ENCODE measurements around the gene RERE.

RERE gene

DNA sequence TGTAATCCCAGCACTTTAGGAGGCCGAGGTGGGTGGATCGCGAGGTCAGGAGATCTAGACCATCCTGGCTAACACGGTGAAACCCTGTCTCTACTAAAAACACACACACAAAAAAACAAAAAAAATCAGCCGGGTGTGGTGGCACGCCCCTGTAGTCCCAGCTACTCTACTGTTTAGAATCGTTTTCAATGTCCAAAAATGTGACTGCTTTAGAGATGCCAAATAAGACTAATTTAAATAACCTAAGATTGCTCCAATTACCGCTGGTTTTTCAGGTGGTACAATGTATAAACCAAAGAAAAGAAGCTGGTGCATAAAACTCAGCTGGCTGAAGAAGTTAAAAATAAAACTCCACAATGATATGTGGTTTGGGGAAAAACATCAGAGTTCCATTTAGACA is 132.0 kb downstream of the RERE start:
- no peak overlapping the region for H3K4me3 ChIP-seq (ENCODE audit: low read length)
- H3K36me3 ChIP-seq (ENCODE audit: control insufficient read depth, insufficient read depth, low read length): no peaks in the 10 kb centered on the region
- H3K9ac ChIP-seq (ENCODE audit: low read length): no peak overlapping the region
- H3K4me1 ChIP-seq (ENCODE audit: control insufficient read depth, insufficient read depth, low read length): peaks cover 3% of the 10 kb centered on the region
- H3K27ac ChIP-seq (ENCODE audit: low read depth, low read length): no peak overlapping the region
- no peaks in the 10 kb centered on the region for H3K27me3 ChIP-seq (ENCODE audit: control insufficient read depth, insufficient read depth, low read length)

DNA sequence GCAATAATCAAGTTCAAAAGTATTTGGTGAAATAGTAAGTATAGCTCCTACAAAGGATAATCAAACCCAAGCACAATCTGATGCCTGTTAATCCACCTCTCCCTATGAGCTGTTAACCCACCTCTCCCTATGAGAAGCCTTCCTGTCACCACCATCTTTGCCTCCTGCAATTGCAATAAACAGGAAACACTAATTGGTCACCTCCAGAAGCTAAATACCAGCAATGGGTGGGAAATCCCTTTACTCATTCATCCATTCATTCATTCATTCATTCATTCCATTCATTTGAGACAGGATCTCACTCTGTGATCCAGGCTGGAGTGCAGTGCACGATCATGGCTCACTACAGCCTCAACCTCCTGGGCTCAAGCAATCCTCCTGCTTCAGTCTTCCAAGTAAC is 132.8 kb downstream of the RERE start:
- no peak overlapping the region for H3K4me3 ChIP-seq (ENCODE audit: low read length)
- no peaks in the 10 kb centered on the region for H3K36me3 ChIP-seq (ENCODE audit: control insufficient read depth, insufficient read depth, low read length)
- H3K27me3 ChIP-seq (ENCODE audit: control insufficient read depth, insufficient read depth, low read length): no peaks in the 10 kb centered on the region
- no peak overlapping the region for H3K27ac ChIP-seq (ENCODE audit: low read depth, low read length)
- H3K9ac ChIP-seq (ENCODE audit: low read length): no peak overlapping the region
- H3K4me1 ChIP-seq (ENCODE audit: control insufficient read depth, insufficient read depth, low read length): peaks cover 3% of the 10 kb centered on the region

- no peak overlapping the region for H3K4me3 ChIP-seq (ENCODE audit: low read length)
- no peaks in the 10 kb centered on the region for H3K36me3 ChIP-seq (ENCODE audit: control insufficient read depth, insufficient read depth, low read length)
- no peak overlapping the region for H3K27ac ChIP-seq (ENCODE audit: low read depth, low read length)
- no peak overlapping the region for H3K9ac ChIP-seq (ENCODE audit: low read length)
- no peaks in the 10 kb centered on the region for H3K27me3 ChIP-seq (ENCODE audit: control insufficient read depth, insufficient read depth, low read length)
- peaks cover 3% of the 10 kb centered on the region for H3K4me1 ChIP-seq (ENCODE audit: control insufficient read depth, insufficient read depth, low read length)
Measured at GRCh38 chr1:8682573-8682972, 134.9 kb downstream of the RERE start.

DNA sequence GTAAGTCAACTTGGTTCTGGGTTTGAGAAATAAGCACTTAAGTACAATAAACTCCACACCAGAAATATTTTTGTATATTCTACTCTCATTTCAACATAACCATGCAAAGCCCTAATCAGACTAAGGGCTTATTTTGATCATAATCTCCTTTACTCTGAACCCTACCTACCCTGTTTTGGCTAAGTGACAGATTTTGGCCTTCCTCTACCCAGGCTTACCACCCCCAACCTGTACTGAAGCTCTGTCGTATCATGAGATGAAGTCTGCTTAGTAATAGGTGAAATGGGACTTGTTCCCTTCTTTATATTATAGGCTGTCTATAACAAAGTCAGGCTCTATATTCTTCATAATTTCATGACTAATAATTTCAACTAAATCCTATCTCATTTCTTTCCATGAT is 135.5 kb downstream of the RERE start:
- peaks cover 2% of the 10 kb centered on the region for H3K4me1 ChIP-seq (ENCODE audit: control insufficient read depth, insufficient read depth, low read length)
- no peak overlapping the region for H3K27ac ChIP-seq (ENCODE audit: low read depth, low read length)
- H3K36me3 ChIP-seq (ENCODE audit: control insufficient read depth, insufficient read depth, low read length): no peaks in the 10 kb centered on the region
- no peak overlapping the region for H3K9ac ChIP-seq (ENCODE audit: low read length)
- H3K4me3 ChIP-seq (ENCODE audit: low read length): no peak overlapping the region
- H3K27me3 ChIP-seq (ENCODE audit: control insufficient read depth, insufficient read depth, low read length): no peaks in the 10 kb centered on the region

- H3K9ac ChIP-seq (ENCODE audit: low read length): no peak overlapping the region
- H3K36me3 ChIP-seq (ENCODE audit: control insufficient read depth, insufficient read depth, low read length): no peaks in the 10 kb centered on the region
Measured at GRCh38 chr1:8680664-8681650, 136.5 kb downstream of the RERE start.

DNA sequence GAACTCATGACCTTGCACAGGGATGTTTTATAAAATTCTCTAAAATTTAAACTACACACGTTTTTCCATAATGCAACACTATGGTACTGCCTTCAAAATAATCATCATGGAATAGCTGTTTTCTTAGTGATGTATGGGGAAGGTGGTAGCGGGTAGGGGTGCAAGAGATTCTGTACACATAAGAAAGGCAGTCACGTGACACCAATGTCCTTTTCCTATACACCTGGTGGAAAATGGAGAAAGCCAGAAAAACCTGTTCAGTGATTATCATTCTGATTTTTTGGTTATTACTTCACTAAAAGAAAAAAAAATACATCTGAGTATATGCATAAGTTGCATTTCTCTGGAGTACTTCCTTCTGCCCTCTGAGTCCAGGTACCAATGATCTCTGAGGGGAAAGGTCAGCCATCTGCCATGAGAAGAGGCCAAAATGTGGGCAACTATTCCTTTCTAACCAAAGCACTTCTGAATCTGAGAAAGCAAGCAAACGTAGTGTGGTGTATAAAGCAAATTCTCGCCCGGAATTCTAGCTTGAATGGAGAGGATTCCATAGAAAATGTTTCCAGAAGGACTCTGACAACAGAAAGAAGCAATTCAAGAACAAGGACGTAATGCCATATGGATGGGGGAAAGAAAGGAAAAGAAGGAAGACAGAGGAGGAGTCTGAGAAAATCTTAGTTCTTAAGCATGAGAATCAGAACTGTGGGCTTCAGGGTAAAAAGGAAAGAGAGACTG is 137.3 kb downstream of the RERE start:
- Histone ChIP-seq H3K4me1 (ENCODE audit: control insufficient read depth, insufficient read depth, low read length) (no peaks in the 10 kb centered on the region), H3K27me3 (ENCODE audit: control insufficient read depth, insufficient read depth, low read length) (no peaks in the 10 kb centered on the region), H3K4me3 (ENCODE audit: low read length) (peak overlapping the region; percentile 34), H3K9ac (ENCODE audit: low read length) (no peak overlapping the region), H3K27ac (ENCODE audit: low read depth, low read length) (no peak overlapping the region), H3K36me3 (ENCODE audit: control insufficient read depth, insufficient read depth, low read length) (no peaks in the 10 kb centered on the region)

More at GRCh38 chr1:8680664-8681650, 136.5 kb downstream of the RERE start:
- Histone ChIP-seq H3K27me3 (ENCODE audit: control insufficient read depth, insufficient read depth, low read length) (no peaks in the 10 kb centered on the region), H3K4me3 (ENCODE audit: low read length) (peak overlapping the region; percentile 34), H3K4me1 (ENCODE audit: control insufficient read depth, insufficient read depth, low read length) (no peaks in the 10 kb centered on the region), H3K27ac (ENCODE audit: low read depth, low read length) (no peak overlapping the region)

GRCh38 chr1:8679395-8679800 is 138.0 kb downstream of the RERE start:
- H3K9ac ChIP-seq (ENCODE audit: low read length): no peak overlapping the region
- no peaks in the 10 kb centered on the region for H3K27me3 ChIP-seq (ENCODE audit: control insufficient read depth, insufficient read depth, low read length)
- H3K36me3 ChIP-seq (ENCODE audit: control insufficient read depth, insufficient read depth, low read length): no peaks in the 10 kb centered on the region
- H3K4me1 ChIP-seq (ENCODE audit: control insufficient read depth, insufficient read depth, low read length): no peaks in the 10 kb centered on the region
- no peak overlapping the region for H3K4me3 ChIP-seq (ENCODE audit: low read length)
- H3K27ac ChIP-seq (ENCODE audit: low read depth, low read length): no peak overlapping the region

DNA sequence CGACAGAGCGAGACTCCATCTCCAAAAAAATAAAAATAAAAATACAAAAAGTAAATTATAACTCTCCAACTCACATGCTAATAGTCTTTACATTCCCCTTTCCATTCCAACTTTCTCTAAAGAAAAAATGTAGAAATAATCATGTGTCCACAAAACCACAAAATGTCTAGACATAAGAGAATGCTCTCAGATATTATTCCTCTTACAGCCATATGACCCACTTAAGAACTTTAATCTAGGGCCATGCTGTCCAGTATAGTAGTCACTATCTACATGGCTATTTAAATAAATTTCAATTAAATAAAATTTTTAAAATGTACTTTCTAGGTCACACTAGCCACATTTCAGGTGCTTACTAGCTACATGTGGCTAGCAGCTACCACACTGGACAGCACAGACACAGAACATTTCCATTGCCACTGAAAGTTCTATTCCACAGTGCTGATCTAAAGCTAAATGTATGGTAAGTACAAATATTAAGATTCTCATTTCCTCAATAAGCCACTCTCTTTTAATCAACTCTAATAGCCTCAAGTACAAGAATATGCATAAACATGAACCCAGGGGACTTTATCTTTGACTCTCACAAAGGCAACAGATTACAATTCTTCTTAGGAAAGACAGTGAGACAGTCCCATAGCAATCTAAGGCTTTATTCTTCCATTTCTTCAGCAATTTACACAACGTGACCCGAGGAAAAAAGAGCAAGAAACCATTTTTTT is 138.6 kb downstream of the RERE start:
- Histone ChIP-seq H3K27ac (ENCODE audit: low read depth, low read length) (no peak overlapping the region), H3K4me1 (ENCODE audit: control insufficient read depth, insufficient read depth, low read length) (no peaks in the 10 kb centered on the region), H3K4me3 (ENCODE audit: low read length) (no peak overlapping the region), H3K36me3 (ENCODE audit: control insufficient read depth, insufficient read depth, low read length) (no peaks in the 10 kb centered on the region), H3K27me3 (ENCODE audit: control insufficient read depth, insufficient read depth, low read length) (no peaks in the 10 kb centered on the region), H3K9ac (ENCODE audit: low read length) (no peak overlapping the region)

DNA sequence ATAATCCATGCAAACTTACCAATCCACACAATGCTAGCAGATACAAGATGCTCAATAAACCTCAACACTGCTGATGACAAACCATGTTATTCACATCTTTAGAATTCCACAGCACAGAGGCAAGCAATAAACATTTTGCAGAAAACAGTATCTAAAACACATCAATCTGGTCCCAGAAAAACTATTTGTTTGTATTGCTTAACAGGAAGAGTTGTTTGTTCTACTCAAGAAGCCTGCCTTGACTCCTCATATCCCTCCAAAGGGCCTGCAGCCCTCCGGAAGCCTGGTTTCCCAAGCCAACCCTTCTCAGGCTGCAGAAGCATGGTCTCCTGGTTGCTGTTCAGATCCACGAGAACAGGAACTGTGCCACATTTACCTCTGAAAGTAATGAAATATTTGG is 139.7 kb downstream of the RERE start:
- H3K4me1 ChIP-seq (ENCODE audit: control insufficient read depth, insufficient read depth, low read length): no peaks in the 10 kb centered on the region
- no peaks in the 10 kb centered on the region for H3K36me3 ChIP-seq (ENCODE audit: control insufficient read depth, insufficient read depth, low read length)
- no peak overlapping the region for H3K9ac ChIP-seq (ENCODE audit: low read length)
- no peaks in the 10 kb centered on the region for H3K27me3 ChIP-seq (ENCODE audit: control insufficient read depth, insufficient read depth, low read length)
- H3K27ac ChIP-seq (ENCODE audit: low read depth, low read length): no peak overlapping the region
- no peak overlapping the region for H3K4me3 ChIP-seq (ENCODE audit: low read length)

DNA sequence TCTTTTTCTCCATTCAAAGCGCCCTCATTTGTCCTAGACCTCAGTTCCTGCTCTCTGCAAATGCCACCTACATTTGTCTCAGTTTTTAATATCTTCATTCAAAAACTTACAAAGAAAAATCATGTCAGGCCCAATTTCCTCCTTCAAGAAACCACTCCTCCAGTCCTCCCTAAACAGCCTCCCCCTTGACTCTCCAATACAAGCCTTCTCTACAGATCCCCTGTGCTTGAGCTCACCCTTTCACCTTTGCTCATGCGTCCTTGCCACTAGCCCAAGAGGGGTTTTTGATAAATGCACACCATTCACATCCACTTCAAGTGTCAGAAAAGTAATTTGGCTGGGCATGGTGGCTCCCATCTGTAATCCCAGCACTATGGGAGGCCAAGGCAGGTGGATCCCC is 140.6 kb downstream of the RERE start:
- Histone ChIP-seq H3K36me3 (ENCODE audit: control insufficient read depth, insufficient read depth, low read length) (no peaks in the 10 kb centered on the region), H3K27ac (ENCODE audit: low read depth, low read length) (no peak overlapping the region), H3K4me1 (ENCODE audit: control insufficient read depth, insufficient read depth, low read length) (no peaks in the 10 kb centered on the region), H3K9ac (ENCODE audit: low read length) (no peak overlapping the region), H3K27me3 (ENCODE audit: control insufficient read depth, insufficient read depth, low read length) (no peaks in the 10 kb centered on the region), H3K4me3 (ENCODE audit: low read length) (no peak overlapping the region)

DNA sequence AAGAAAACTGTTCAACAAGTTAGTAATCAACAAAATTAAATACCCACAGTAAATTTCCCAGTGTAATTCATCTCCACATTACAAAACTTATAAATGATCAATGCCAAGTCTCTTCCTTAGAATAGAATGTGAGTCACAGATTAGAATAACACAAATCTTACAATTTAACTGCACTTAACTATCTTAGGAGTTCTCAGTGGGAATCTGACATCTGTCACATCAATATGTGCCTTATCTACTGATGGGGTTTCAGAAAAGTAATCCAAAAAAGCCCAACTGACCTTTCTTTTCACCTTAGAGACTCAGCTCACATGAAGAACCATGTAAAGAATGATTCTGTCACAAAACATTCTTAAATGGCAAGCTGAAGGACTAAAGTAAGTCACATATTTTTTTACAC is 141.4 kb downstream of the RERE start:
- no peaks in the 10 kb centered on the region for H3K36me3 ChIP-seq (ENCODE audit: control insufficient read depth, insufficient read depth, low read length)
- no peaks in the 10 kb centered on the region for H3K27me3 ChIP-seq (ENCODE audit: control insufficient read depth, insufficient read depth, low read length)
- no peak overlapping the region for H3K9ac ChIP-seq (ENCODE audit: low read length)
- H3K27ac ChIP-seq (ENCODE audit: low read depth, low read length): no peak overlapping the region
- peaks cover 6% of the 10 kb centered on the region for H3K4me1 ChIP-seq (ENCODE audit: control insufficient read depth, insufficient read depth, low read length)
- H3K4me3 ChIP-seq (ENCODE audit: low read length): no peak overlapping the region

DNA sequence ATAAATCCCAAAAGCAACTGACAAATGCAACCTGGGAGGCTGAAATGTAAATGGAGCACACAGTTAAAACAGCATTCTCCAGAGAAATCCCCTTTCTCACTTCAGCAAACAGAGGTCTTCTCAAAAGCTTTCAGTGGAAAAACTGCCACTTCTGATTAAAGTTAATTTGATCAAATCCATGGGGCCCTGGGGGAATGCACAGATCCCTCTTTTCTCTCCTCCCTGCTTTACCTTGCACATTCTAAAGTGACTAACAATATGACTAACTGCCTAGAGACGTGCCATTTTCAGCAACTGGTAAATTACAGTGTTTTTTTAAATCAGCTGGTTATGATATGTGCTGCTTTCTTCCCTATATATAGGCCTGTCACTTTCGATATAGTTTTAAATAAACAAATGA is 142.5 kb downstream of the RERE start:
- Histone ChIP-seq H3K9ac (ENCODE audit: low read length) (no peak overlapping the region), H3K4me3 (ENCODE audit: low read length) (no peak overlapping the region), H3K27ac (ENCODE audit: low read depth, low read length) (no peak overlapping the region), H3K36me3 (ENCODE audit: control insufficient read depth, insufficient read depth, low read length) (no peaks in the 10 kb centered on the region), H3K4me1 (ENCODE audit: control insufficient read depth, insufficient read depth, low read length) (peaks cover 13% of the 10 kb centered on the region), H3K27me3 (ENCODE audit: control insufficient read depth, insufficient read depth, low read length) (no peaks in the 10 kb centered on the region)

Data from rectal smooth muscle tissue (tissue), 1 donor.